ENCODE results near the gene UXS1.
"Not testable (repeated sequence)": the region's sequence is repeated elsewhere in the genome, so short reads cannot be mapped to it uniquely, and the experiment has no call there.

- not testable (repeated sequence) for TF ChIP-seq CTCF, EP300, POLR2AphosphoS5 (IDR thresholded peaks at IDR 0.05)
These were observed 45.4 kb upstream of the UXS1 start for GRCh38 chr2:106239491-106239890.

Measured in sigmoid colon (tissue), 4 donors.